ENCODE data around the gene CD300C. TPM values are rescaled to one million over a fixed set of nuclear protein-coding genes. Genes with fewer than 3 reads are reported as not detected.
"Not testable (repeated sequence)": the region's sequence is repeated elsewhere in the genome, so short reads cannot be mapped to it uniquely, and the experiment has no call there.

CD300C gene
- total RNA-seq = 1 to 10 TPM; 1.5 to 5.8 TPM

DNA sequence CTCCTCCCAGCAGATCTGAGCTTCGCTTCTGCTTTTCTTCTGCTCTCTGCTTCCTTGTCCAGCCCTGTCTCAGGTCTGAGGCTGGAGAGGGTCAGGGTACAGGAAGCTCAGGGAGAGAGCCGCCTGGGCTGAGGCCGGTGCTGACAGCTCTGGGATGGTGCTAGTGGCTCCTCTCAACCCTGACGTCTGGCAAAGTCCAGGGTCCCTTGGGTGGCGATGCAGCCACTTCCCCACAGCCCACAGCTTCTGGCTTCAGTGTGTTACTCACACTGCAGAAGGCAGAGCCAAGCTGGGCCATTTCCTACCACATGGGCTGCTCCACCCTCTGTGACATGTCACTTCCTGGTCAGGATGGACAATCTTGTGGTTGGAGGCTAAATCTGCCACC, at the start of gene CD300C:
CD300C (minus strand) TSS at position 273 of the 388 bp plus-strand sequence. CDS start 333 bp downstream, outside the sequence.
- H3K4me3 Mint-ChIP-seq = peak within 1 kb of the TSS; percentile 61
- ATAC-seq = peak; percentile 77 to 82
- no peaks in the 10 kb centered on the region for H3K36me3 Mint-ChIP-seq
- no peak for DNase-seq (ENCODE audit: low spot score)
- no peaks in the 10 kb centered on the region for H3K27me3 Mint-ChIP-seq
- H3K4me1 Mint-ChIP-seq (ENCODE audit: low read depth in 2 of 2) = peaks cover 34 to 38% of the 10 kb centered on the region in 2 donors
- peak within 1 kb of the TSS; percentile 53 to 65 for H3K27ac Mint-ChIP-seq
- no peaks in the 10 kb centered on the region for H3K9me3 Mint-ChIP-seq

DNA sequence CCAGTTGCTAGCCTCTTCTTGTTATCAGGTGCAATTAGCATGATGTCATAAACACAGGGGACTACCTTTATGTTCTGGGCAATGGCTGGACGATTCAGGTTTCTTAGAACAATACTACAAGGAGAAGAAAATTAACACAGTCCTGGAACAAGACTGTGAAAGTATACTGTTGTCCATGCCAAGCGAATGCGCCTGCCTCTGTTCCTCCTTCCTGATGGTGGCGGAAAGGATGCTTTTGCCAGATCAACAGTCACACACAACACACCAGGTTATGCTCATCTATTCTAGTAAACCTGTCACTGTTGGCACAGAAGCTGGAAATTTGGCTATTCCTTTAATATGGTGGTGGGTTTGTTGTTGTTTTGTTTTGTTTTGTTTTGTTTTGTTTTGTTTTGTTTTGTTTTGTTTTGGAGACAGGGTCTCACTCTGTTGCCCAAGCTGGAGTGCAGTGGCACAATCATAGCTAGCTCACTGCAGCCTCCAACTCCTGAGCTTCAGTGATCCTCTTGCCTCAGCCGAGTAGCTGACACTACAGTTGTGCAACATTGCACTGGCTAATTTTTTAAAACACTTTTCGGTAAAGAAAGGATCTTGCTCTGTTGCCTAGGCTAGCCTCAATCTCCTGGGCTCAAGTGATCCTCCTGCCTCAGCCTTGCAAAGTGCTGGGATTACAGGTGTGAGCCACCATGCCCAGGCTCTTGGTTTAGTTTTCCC, 49.3 kb upstream of the CD300C start:
- Mint-ChIP-seq H3K4me3 (no peak overlapping the region), H3K4me1 (ENCODE audit: low read depth in 2 of 2) (peaks cover 8 to 10% of the 10 kb centered on the region in 2 donors), H3K27me3 (peaks cover 40 to 47% of the 10 kb centered on the region in 2 donors)

DNA sequence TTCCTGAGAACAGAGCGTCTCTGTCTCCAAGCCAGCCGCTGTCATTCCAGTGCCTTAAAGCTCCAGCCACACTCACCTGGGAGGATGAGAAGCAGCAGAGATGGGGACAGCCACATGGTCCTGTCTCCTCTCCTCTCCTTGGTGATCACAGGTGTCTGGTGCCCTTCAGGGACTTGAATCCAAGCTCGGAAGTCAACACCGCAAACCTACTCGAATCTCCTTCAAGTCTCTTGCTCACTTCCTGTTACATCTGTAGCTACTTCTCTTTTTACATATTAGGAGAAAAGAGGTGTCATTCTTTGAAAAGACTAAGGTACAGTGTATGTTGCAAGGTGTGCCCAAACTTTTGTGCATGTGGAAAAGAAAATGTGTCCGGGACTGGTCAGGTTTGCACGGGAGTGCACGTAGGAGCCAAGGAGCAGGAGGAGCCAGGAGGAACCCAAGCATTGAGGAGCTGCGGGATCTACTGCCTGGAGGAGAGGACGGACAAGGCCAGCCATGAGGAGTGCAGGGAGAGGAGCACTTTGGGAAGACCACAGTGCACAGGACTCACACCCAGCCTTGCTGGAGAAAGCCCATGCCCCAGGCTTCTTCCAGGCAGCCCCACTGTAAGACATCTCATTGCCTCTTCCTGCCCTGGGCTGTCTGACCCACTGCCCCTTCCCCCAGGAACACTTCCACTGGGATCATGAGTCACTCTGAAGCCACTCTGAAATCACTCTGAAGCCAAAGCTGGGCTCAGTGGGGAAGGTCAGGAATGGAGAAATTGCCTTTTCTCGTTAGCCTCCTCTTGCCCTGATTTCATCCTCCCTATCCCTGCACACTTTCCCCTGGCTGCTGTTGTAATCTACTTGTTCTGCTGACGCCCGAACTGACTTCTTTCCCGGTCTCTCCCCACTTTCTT, 46.4 kb upstream of the CD300C start, which contains the start of gene CD300LD:
CD300LD (minus strand) TSS at position 197 of the 904 bp plus-strand sequence; CDS start at position 116, 81 bp downstream.
- peaks cover 5 to 10% of the 10 kb centered on the region in 2 donors for H3K4me1 Mint-ChIP-seq (ENCODE audit: low read depth in 2 of 2)
- H3K9me3 Mint-ChIP-seq = no peaks in the 10 kb centered on the region
- no peak within 1 kb of the TSS for H3K27ac Mint-ChIP-seq
- no peaks in the 10 kb centered on the region for H3K36me3 Mint-ChIP-seq
- DNase-seq (ENCODE audit: low spot score) (no peak), ATAC-seq (peak in 1 of 2 donors; percentile 43)
- H3K4me3 Mint-ChIP-seq = no peak within 1 kb of the TSS
- peaks cover 30 to 42% of the 10 kb centered on the region in 2 donors for H3K27me3 Mint-ChIP-seq

More for the DNA sequence above, 49.3 kb upstream of the CD300C start:
- Mint-ChIP-seq H3K27ac (no peak overlapping the region), H3K9me3 (no peaks in the 10 kb centered on the region), H3K36me3 (no peaks in the 10 kb centered on the region)
- DNase-seq (ENCODE audit: low spot score) = no peak
- no peak for ATAC-seq

DNA sequence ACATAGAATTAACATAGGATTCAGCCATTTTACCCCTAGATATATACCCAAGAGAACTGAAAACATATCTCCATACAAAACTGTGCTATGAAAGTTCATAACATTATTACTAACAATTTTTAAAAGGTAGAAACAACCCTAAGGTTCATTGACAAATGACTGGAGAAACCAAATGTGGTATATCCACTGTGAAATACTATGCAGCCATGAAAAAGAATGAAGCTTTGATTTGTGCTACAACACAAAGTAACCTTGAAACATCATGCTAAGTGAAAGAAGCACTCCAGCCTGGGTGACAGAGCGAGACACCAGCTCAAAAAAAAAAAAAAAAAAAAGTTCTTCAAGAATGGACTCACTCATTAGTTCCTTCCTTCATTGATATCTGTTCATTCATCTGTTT, 45.6 kb upstream of the CD300C start:
- H3K27ac Mint-ChIP-seq = no peak overlapping the region
- H3K4me1 Mint-ChIP-seq (ENCODE audit: low read depth in 2 of 2) = peaks cover 5 to 10% of the 10 kb centered on the region in 2 donors
- no peaks in the 10 kb centered on the region for H3K9me3 Mint-ChIP-seq
- ATAC-seq = no peak
- H3K27me3 Mint-ChIP-seq = peaks cover 28 to 42% of the 10 kb centered on the region in 2 donors
- H3K4me3 Mint-ChIP-seq = no peak overlapping the region
- no peaks in the 10 kb centered on the region for H3K36me3 Mint-ChIP-seq
- no peak for DNase-seq (ENCODE audit: low spot score)

DNA sequence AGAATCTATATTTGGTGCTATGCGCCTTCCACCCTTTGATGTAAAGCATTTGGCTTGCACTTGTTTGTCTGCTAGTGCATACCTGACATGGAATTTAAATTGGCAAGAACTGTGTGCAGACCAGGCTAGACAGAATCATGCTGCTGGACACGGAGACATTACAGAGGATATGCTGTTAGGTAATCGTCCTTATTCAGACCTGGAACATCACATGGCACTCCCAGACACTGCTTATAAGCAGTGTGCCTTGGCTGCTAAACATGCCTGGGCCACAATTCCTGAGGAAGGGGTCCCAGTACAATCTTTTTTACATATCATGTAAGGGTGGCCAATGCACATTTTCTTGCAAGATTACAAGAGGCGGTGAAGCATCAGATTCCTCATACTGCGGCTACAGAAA, 39.8 kb upstream of the CD300C start:
- Mint-ChIP-seq H3K4me1 (ENCODE audit: low read depth in 2 of 2) (no peaks in the 10 kb centered on the region), H3K27ac (no peak overlapping the region), H3K4me3 (no peak overlapping the region), H3K36me3 (no peaks in the 10 kb centered on the region), H3K27me3 (peaks cover 15 to 16% of the 10 kb centered on the region in 2 donors), H3K9me3 (no peaks in the 10 kb centered on the region)
- DNase-seq (ENCODE audit: low spot score) = no peak
- no peak for ATAC-seq

DNA sequence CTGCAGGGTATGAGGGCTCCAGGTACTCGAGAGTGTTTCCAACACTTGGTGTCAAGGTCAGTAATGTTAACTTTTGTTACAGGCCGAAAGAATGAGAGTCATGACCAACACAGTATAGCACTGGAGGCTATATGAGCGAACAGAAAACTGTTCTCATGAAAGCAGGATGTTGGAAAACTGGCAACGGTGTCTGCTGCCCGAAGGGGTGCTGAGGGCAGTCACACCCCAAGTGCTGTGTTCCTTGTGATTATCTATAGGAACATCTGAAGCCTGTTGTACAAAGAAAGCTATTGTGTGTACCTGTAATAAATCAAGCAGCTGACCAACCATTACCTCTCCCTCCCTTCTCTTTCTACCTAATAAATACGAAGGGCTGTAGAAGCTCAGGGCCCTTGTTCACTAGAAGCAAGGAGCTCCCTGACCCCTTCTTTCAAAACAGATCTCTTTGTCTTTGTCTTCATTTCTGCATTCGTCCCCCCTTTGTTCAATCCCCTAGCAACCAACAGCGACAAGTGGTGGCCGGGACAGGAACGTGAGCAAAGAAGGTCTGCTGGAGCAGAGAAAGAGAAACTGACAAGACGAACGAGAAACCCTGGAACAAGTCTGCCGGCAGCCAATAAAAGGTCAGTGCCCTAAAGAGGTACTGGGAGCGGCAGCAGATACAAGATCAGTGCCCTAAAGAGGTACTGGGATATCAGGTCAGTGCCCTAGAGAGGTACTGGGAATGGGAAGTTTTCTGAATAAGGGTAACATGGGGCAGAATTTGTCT, 38.6 kb upstream of the CD300C start:
- Mint-ChIP-seq H3K27ac (no peak overlapping the region), H3K27me3 (peaks cover 7 to 10% of the 10 kb centered on the region in 2 donors), H3K4me3 (no peak overlapping the region), H3K4me1 (ENCODE audit: low read depth in 2 of 2) (peaks cover 0 to 4% of the 10 kb centered on the region in 2 donors), H3K9me3 (no peaks in the 10 kb centered on the region), H3K36me3 (no peaks in the 10 kb centered on the region)
- DNase-seq (ENCODE audit: low spot score) (no peak), ATAC-seq (no peak)

DNA sequence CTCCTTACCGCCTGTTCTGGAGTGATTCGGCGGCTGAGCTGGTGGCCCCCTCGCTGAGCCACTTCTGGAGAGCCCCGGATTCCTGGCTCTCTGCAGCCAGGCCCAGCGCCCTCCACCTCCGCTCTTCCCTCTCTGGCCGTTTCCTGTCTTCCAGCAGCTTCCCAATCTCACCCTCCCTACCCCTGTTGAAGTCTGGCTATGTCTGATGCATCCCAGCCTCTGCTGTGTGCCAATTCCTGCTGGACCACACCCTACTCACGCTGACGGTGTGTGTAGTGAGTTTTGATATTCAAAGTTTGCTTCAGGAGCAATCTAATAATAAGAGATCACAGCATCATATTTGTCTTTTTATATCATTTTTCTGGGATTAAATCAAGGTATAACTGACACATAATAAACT, 36.7 kb upstream of the CD300C start:
- Mint-ChIP-seq H3K27me3 (peaks cover 0 to 5% of the 10 kb centered on the region in 2 donors), H3K4me1 (ENCODE audit: low read depth in 2 of 2) (peaks cover 5 to 7% of the 10 kb centered on the region in 2 donors), H3K36me3 (no peaks in the 10 kb centered on the region), H3K9me3 (no peaks in the 10 kb centered on the region), H3K4me3 (no peak overlapping the region), H3K27ac (no peak overlapping the region)
- DNase-seq (ENCODE audit: low spot score) = no peak
- ATAC-seq = no peak

DNA sequence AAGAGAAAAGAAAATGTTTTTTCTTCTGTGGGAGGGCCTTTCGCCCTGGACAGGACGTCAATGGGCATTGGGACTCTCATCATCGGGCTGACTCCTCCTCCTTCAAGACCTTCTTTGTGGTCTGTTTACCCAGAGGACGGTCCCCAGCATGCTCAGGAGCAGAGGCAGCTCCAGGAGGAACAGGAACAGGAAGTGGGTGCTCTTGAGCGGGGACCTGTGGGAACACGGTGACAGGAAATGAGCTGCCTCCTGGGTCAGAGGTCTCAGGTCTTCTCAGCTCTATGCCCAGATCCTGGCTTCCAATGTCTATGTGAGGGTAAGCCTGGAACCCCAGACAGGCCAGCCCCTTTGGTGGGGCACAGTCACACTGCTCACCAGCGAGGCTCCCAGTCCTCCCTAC, 34.0 kb upstream of the CD300C start:
- H3K27me3 Mint-ChIP-seq = peaks cover 10 to 25% of the 10 kb centered on the region in 2 donors
- ATAC-seq (no peak), DNase-seq (ENCODE audit: low spot score) (no peak)
- H3K9me3 Mint-ChIP-seq = no peaks in the 10 kb centered on the region
- H3K36me3 Mint-ChIP-seq = no peaks in the 10 kb centered on the region
- peaks cover 5 to 7% of the 10 kb centered on the region in 2 donors for H3K4me1 Mint-ChIP-seq (ENCODE audit: low read depth in 2 of 2)
- no peak overlapping the region for H3K27ac Mint-ChIP-seq
- no peak overlapping the region for H3K4me3 Mint-ChIP-seq

DNA sequence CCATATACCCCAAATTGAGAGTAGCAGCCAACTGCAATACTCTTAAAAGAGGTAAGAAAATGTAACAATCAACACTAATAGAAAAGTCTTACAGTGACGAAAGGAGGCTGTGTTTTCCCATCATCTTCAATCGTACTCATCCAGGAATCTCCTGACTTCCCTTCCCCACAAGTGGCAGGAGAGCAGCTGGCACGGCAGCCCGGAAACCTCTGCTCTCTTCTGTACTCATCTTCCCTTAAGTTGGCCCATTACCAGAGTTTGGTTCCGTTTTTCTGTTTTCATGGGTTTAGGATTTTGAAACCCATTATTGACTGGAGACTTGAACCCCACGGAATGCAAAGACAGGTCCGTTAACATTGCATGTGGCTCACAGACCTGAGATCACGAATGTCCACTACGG, 33.1 kb upstream of the CD300C start:
- H3K27me3 Mint-ChIP-seq = peaks cover 10 to 31% of the 10 kb centered on the region in 2 donors
- H3K36me3 Mint-ChIP-seq = no peaks in the 10 kb centered on the region
- H3K4me3 Mint-ChIP-seq = no peak overlapping the region
- no peak for ATAC-seq
- DNase-seq (ENCODE audit: low spot score) = no peak
- no peaks in the 10 kb centered on the region for H3K9me3 Mint-ChIP-seq
- no peak overlapping the region for H3K27ac Mint-ChIP-seq
- H3K4me1 Mint-ChIP-seq (ENCODE audit: low read depth in 2 of 2) = peaks cover 5 to 7% of the 10 kb centered on the region in 2 donors

DNA sequence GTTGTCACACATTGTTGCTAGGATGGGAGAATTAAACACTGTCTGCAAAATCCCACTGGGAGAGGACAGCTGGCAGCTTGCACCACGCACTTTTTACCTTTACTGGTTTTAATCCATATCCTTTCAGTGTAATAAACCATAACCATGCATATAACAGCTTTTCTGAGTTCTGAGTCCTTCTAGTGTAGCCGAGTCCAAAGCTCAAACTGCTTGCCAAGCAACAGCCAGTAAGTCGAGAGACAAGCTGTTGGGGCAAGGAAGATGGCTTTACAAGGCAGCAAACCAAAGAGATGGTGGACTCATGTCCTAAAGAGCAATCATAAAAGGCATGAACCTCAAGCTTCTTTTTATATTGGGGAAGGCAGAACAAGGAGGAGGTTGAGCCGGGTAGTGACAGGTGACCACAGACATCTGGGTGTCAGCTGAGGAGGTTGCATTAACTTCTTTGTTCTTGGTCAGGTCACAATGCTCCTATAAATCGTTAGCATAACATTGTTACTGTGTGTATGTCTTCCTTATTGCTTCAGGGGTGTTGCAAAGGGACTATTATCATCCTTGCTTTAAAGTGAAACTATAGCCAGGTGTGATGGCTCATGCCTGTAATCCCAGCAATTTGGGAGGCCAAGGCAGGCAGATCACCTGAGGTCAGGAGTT, 28.7 kb upstream of the CD300C start:
- ATAC-seq (no peak), DNase-seq (ENCODE audit: low spot score) (no peak)
- H3K36me3 Mint-ChIP-seq = no peaks in the 10 kb centered on the region
- peaks cover 12 to 31% of the 10 kb centered on the region in 2 donors for H3K27me3 Mint-ChIP-seq
- H3K9me3 Mint-ChIP-seq = no peaks in the 10 kb centered on the region
- H3K27ac Mint-ChIP-seq = no peak overlapping the region
- H3K4me1 Mint-ChIP-seq (ENCODE audit: low read depth in 2 of 2) = peaks cover 3 to 5% of the 10 kb centered on the region in 2 donors
- no peak overlapping the region for H3K4me3 Mint-ChIP-seq

DNA sequence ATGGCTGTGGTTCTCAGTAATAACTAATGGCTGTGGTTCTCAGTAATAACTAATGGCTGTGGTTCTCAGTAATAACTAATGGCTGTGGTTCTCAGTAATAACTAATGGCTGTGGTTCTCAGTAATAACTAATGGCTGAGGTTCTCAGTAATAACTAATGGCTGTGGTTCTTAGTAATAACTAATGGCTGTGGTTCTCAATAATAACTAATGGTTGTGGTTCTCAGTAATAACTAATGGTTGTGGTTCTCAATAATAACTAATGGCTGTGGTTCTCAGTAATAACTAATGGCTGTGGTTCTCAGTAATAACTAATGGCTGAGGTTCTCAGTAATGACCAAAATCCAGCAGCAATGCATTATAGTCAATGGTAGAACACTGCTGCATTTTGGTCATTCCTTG, 27.7 kb upstream of the CD300C start:
- not testable (repeated sequence) for H3K4me1 Mint-ChIP-seq (ENCODE audit: low read depth in 2 of 2); DNase-seq (ENCODE audit: low spot score); H3K27ac Mint-ChIP-seq; H3K9me3 Mint-ChIP-seq; ATAC-seq; H3K4me3 Mint-ChIP-seq; H3K36me3 Mint-ChIP-seq
- H3K27me3 Mint-ChIP-seq = peaks cover 18 to 38% of the 10 kb centered on the region in 2 donors

DNA sequence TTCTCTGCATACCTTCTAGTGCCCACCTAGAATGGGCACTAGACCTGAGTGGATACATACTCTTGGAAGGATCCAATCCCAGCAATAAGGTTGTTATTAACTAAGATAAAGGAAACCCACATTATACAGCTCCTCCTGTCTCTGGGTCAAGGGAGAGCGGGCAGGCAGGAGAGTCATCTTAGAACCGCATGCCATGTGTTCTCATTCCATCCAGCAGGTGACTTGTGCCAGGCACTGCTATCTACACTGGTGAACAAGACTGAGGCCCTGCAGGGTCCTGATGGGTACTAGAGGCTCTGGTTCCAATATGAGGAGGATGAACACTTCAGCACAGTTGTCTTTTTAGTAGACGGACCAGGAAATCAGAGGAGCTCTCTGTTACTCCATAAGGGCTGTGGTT, 27.3 kb upstream of the CD300C start:
- ATAC-seq (no peak), DNase-seq (ENCODE audit: low spot score) (no peak)
- Mint-ChIP-seq H3K27ac (no peak overlapping the region), H3K36me3 (no peaks in the 10 kb centered on the region), H3K27me3 (peaks cover 23 to 42% of the 10 kb centered on the region in 2 donors), H3K4me1 (ENCODE audit: low read depth in 2 of 2) (peaks cover 10 to 14% of the 10 kb centered on the region in 2 donors), H3K4me3 (no peak overlapping the region), H3K9me3 (no peaks in the 10 kb centered on the region)

All from natural killer cell treated with Interleukin-12 subunit alpha and Interleukin-12 subunit beta and Interleukin-15 and Interleukin-18, amount 100 ng/mL, for 72 hours (primary cell).